BLaER1 treated with 17β-estradiol and CSF1 and Interleukin-3, amounts not matched to agents 10 nM and 100 nM (cell line): ENCODE results near the gene ZNF280D.

Experiments used
- H3K27ac ChIP-seq, 11 experiments: shearing (Covaris generic); formaldehyde crosslinking; 2 replicates each; pipeline ENCODE4 v1.8.1; 2022
- H3K27me3 ChIP-seq, 11 experiments: shearing (Covaris generic); formaldehyde crosslinking; 2 replicates each; pipeline ENCODE4 v1.8.1; 2022
- H3K36me3 ChIP-seq, 11 experiments: shearing (Covaris generic); formaldehyde crosslinking; 2 replicates each; pipeline ENCODE4 v1.8.1; 2022
- H3K4me1 ChIP-seq, 10 experiments: shearing (Covaris generic); formaldehyde crosslinking; 2 replicates each; pipeline ENCODE4 v1.8.1; 2022
- H3K4me2 ChIP-seq, 11 experiments: shearing (Covaris generic); formaldehyde crosslinking; 2 replicates each; pipeline ENCODE4 v1.8.1; 2022
- H3K4me3 ChIP-seq, 10 experiments: shearing (Covaris generic); formaldehyde crosslinking; 2 replicates each; pipeline ENCODE4 v1.8.1; 2022
- H3K9ac ChIP-seq, 11 experiments: shearing (Covaris generic); formaldehyde crosslinking; 2 replicates each; pipeline ENCODE4 v1.8.1; 2022
- H3K9me3 ChIP-seq, 11 experiments: shearing (Covaris generic); formaldehyde crosslinking; replicated peaks in 1 of 11; 2 replicates each; pipeline ENCODE4 v1.8.1; 2022
- H4K20me1 ChIP-seq, 11 experiments: shearing (Covaris generic); formaldehyde crosslinking; 2 replicates each; pipeline ENCODE4 v1.8.1; 2022
- Cebpa-rat ChIP-seq, 11 experiments: shearing (Covaris generic); IDR thresholded peaks; 2 replicates each; pipeline ENCODE4 v1.8.1; 2022

Gene ZNF280D

DNA sequence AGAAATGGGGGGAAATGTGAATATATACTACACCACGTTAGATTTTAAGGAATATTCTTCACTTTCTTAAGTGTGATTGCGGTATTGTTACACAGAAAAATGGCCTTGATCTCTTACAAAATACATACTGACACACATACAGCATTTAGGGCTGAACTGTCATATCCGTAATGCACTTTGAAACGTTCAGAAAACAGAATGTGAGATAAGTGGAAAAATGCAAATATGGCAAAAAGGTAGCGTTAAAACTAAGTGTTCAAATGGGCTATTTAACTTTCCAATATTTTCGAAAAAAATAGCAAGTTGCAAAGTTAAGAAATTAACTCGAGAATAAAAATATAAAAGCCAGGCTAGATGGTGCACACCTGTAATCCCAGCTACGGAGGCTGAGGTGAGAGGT is 1.8 kb downstream of the ZNF280D start:
- Histone ChIP-seq H3K27ac (no peak overlapping the region), H3K4me3 (peak overlapping the region in 8 of 10 experiments; percentile 56 to 75 (median 66); a peak in 12 of 20 replicates), H4K20me1 (no peaks in the 10 kb centered on the region; a peak in 1 of 22 replicates), H3K36me3 (peaks cover 0 to 11% (median 8%) of the 10 kb centered on the region in 11 experiments; a peak in 9 of 22 replicates), H3K4me2 (peak overlapping the region; percentile 76 to 92 (median 87)), H3K9ac (peak overlapping the region in 9 of 11 experiments; percentile 82 to 92 (median 90); a peak in 11 of 22 replicates), H3K9me3 (peaks cover 0 to 17% (median 12%) of the 10 kb centered on the region in 11 experiments; a peak in 18 of 22 replicates), H3K27me3 (no peaks in the 10 kb centered on the region; a peak in 1 of 22 replicates), H3K4me1 (peaks cover 13 to 47% (median 19%) of the 10 kb centered on the region in 10 experiments)
- no peak for TF ChIP-seq Cebpa-rat (IDR thresholded peaks at IDR 0.05)

DNA sequence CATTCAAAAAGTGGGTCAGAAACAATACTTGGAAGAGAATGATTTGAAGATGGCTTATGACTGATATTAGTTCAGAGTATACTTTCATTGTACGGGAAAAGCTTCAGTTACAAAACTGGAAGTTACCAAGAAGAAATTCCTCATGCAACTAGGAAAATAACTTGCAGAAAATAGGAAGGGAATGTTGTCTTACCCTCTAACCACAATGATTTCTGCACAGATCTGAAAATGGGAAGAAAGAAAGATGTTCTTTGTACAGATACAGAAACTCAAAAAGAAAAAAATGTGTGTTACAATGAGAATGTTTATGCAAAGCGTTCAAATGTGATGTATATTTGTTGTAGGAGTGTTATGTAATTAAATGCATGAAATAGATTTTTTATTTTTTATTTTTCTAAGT is 3.7 kb downstream of the ZNF280D start:
- Histone ChIP-seq H3K36me3 (peaks cover 0 to 15% (median 8%) of the 10 kb centered on the region in 11 experiments; a peak in 9 of 22 replicates), H3K4me3 (no peak overlapping the region), H3K4me1 (peaks cover 13 to 50% (median 19%) of the 10 kb centered on the region in 10 experiments), H3K9me3 (peaks cover 0 to 17% (median 12%) of the 10 kb centered on the region in 11 experiments; a peak in 18 of 22 replicates), H3K27ac (no peak overlapping the region), H3K4me2 (peak overlapping the region in 2 of 11 experiments; percentile 87 to 92; a peak in 4 of 22 replicates), H4K20me1 (no peaks in the 10 kb centered on the region; a peak in 1 of 22 replicates), H3K27me3 (no peaks in the 10 kb centered on the region; a peak in 1 of 22 replicates), H3K9ac (no peak overlapping the region)
- no peak for TF ChIP-seq Cebpa-rat (IDR thresholded peaks at IDR 0.05)

DNA sequence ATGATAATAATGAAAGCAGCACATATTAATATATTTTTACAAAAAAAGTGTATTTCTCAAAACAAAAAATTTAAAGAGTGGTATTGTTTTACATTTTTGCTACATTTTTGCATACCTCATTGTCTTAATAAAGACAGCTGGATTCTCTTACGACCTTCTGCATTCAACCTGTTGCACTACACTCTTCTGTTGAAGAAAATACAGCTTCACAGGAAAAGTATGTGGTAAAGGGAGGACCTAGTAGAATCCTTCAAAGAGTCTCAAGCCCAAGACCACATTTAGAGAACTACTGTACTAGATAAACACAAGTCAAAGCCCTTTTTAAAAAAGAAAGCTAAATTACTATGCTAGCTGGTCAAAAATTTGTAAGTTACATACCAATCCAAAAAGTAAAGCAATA is 7.9 kb downstream of the ZNF280D start:
- H4K20me1 ChIP-seq = no peaks in the 10 kb centered on the region; a peak in 1 of 22 replicates
- H3K36me3 ChIP-seq = peaks cover 0 to 25% (median 9%) of the 10 kb centered on the region in 11 experiments; a peak in 11 of 22 replicates

DNA sequence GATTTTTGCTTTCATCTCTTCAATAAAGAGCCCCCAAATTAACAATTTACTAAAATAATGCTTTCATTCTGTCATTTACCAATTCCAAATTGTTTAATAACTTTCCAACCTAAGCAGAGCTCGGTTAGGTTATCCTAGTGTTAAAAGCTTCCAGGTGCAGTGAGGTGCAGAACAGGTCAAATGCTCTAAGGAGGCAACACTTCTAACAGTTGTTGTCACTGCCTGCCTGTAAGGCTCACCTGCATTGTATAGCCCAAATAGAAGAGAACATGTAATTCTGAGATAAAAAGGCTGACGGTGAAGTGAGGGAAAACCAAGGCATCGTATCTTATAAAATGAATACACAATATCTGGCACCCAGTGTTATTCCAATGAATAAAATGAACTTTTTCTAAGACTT is 9.1 kb downstream of the ZNF280D start:
- Histone ChIP-seq H3K27me3 (no peaks in the 10 kb centered on the region), H3K36me3 (peaks cover 0 to 25% (median 9%) of the 10 kb centered on the region in 11 experiments; a peak in 11 of 22 replicates), H3K9ac (no peak overlapping the region), H3K4me1 (peaks cover 0 to 23% (median 0%) of the 10 kb centered on the region in 10 experiments; a peak in 6 of 20 replicates), H3K4me3 (no peak overlapping the region), H4K20me1 (no peaks in the 10 kb centered on the region; a peak in 1 of 22 replicates), H3K4me2 (no peak overlapping the region), H3K9me3 (peaks cover 0 to 16% (median 0%) of the 10 kb centered on the region in 11 experiments; a peak in 6 of 22 replicates), H3K27ac (no peak overlapping the region)
- no peak for TF ChIP-seq Cebpa-rat (IDR thresholded peaks at IDR 0.05)

More for the DNA sequence above, 7.9 kb downstream of the ZNF280D start:
- peaks cover 0 to 27% (median 0%) of the 10 kb centered on the region in 10 experiments; a peak in 7 of 20 replicates for H3K4me1 ChIP-seq
- H3K9me3 ChIP-seq = peaks cover 0 to 16% (median 0%) of the 10 kb centered on the region in 11 experiments; a peak in 6 of 22 replicates
- TF ChIP-seq Cebpa-rat (IDR thresholded peaks at IDR 0.05) = no peak
- H3K27ac ChIP-seq = no peak overlapping the region
- H3K4me2 ChIP-seq = no peak overlapping the region
- H3K27me3 ChIP-seq = no peaks in the 10 kb centered on the region
- H3K4me3 ChIP-seq = no peak overlapping the region
- H3K9ac ChIP-seq = no peak overlapping the region

DNA sequence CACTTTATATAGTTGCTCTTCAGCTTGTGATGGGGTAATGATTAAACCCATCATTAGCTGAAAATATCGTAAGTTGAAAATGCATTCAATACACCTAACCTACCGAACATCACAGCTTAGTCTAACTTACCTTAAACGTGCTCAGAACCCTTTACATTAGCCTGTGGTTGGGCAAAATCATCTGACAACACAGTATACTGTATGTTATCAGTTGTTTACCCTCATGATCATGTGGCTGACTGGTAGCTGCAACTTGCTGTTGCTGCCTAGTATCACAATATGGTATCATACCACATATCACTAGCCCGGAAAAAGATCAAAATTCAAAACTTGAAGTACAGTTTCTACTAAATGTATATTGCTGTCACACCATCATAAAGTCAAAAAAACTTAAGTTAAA is 9.5 kb downstream of the ZNF280D start:
- peaks cover 0 to 1% (median 0%) of the 10 kb centered on the region in 11 experiments; a peak in 1 of 22 replicates for H4K20me1 ChIP-seq
- peaks cover 0 to 16% (median 0%) of the 10 kb centered on the region in 11 experiments; a peak in 6 of 22 replicates for H3K9me3 ChIP-seq
- H3K36me3 ChIP-seq = peaks cover 0 to 25% (median 9%) of the 10 kb centered on the region in 11 experiments; a peak in 11 of 22 replicates
- H3K4me3 ChIP-seq = no peak overlapping the region
- TF ChIP-seq Cebpa-rat (IDR thresholded peaks at IDR 0.05) = no peak
- H3K4me2 ChIP-seq = no peak overlapping the region
- H3K9ac ChIP-seq = no peak overlapping the region
- H3K27ac ChIP-seq = no peak overlapping the region
- H3K27me3 ChIP-seq = no peaks in the 10 kb centered on the region
- H3K4me1 ChIP-seq = peaks cover 0 to 25% (median 0%) of the 10 kb centered on the region in 10 experiments; a peak in 6 of 20 replicates

DNA sequence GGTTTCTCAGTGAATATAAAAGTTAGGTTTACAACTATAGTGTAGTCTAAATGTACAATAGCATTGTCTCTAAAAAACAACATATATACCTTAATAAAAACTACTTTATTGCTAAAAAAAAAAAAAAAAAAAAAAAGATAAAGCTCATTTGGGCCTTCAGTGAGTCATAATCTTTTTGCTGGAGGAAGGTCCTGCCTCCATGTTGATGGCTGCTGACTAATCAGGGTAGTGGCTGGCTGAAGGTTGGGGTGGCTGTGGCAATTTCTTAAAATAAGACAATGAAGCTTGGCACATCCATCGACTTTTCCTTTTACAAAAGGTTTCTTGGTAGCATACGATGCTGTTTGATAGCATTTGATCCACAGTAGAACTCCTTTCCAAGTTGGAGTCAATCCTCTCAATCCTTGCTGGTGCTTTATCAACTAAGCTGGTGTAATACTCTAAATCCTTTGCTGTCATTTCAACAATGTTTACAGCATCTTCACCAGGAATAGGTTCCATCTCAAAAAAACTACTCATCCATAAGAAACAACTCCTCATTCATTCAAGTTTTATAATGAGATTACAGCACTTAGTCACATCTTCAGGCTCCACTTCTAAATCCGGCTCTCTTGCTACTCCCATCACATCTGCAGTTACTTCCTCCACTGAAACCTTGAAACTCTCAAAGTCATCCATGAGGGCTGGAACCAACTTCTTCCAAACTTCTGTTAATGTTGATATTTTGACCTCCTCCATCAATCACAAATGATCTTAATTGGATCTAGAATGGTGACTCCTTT is 13.3 kb downstream of the ZNF280D start:
- no peak for TF ChIP-seq Cebpa-rat (IDR thresholded peaks at IDR 0.05)
- peaks cover 0 to 7% (median 0%) of the 10 kb centered on the region in 11 experiments; a peak in 2 of 22 replicates for H4K20me1 ChIP-seq
- H3K36me3 ChIP-seq = peaks cover 0 to 18% (median 0%) of the 10 kb centered on the region in 11 experiments; a peak in 4 of 22 replicates
- H3K27ac ChIP-seq = no peak overlapping the region
- peaks cover 0 to 18% (median 0%) of the 10 kb centered on the region in 10 experiments; a peak in 3 of 20 replicates for H3K4me1 ChIP-seq
- no peaks in the 10 kb centered on the region for H3K27me3 ChIP-seq
- H3K9ac ChIP-seq = no peak overlapping the region
- peaks cover 0 to 16% (median 0%) of the 10 kb centered on the region in 11 experiments; a peak in 6 of 22 replicates for H3K9me3 ChIP-seq
- H3K4me2 ChIP-seq = no peak overlapping the region; a peak in 1 of 22 replicates
- no peak overlapping the region for H3K4me3 ChIP-seq

DNA sequence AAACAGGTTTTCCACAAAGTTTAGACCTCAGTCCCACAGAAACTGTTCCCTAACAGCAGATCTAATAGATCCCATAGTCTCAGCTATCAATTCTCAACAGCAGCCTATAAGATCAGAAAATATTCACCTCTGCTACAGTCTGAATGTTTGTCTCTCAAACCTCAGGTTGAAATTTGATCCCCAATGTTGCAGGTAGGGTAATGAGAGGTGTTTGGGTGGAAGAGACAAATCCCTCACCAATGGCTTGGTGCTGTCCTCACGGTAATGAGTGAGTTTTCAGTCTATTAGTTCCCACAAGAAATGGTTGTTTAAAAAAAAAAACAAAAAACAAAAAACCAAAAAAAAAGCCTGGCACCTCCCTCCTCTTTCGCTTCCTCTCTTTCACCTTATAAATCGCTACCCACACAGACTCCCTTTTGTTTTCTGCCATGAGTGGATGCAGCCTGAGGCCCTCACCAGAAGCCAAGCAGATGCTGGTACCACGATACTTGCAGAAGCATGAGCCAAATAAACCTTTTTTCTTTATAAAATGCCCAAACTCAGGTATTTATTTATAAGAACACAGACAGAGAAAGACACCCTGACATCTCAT is 14.2 kb downstream of the ZNF280D start:
- Histone ChIP-seq H3K9me3 (peaks cover 0 to 16% (median 0%) of the 10 kb centered on the region in 11 experiments; a peak in 6 of 22 replicates), H3K4me2 (no peak overlapping the region), H3K4me3 (no peak overlapping the region), H3K27me3 (no peaks in the 10 kb centered on the region), H3K27ac (no peak overlapping the region), H3K9ac (no peak overlapping the region), H3K36me3 (peaks cover 0 to 16% (median 0%) of the 10 kb centered on the region in 11 experiments; a peak in 4 of 22 replicates), H3K4me1 (peaks cover 0 to 18% (median 0%) of the 10 kb centered on the region in 10 experiments; a peak in 3 of 20 replicates), H4K20me1 (peaks cover 0 to 7% (median 0%) of the 10 kb centered on the region in 11 experiments; a peak in 4 of 22 replicates)
- TF ChIP-seq Cebpa-rat (IDR thresholded peaks at IDR 0.05) = no peak

DNA sequence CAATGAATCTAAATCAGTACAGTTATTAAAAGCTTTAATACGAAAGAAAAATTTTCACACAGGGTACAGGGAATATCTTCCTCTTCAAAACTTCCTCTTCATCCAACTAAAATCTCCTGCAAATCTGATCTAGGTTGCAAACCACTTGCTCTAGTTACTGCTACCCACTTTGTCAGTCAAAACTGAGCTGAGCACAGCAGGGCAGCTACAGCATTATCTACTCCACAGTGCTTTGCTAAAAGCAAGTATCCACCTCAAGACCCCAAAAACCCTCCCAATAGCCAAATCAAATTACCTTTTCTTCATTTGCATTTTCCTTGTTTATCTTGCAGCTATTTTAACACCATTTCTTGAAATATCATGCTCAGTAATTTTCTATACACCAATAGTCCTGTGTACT is 14.7 kb downstream of the ZNF280D start:
- Histone ChIP-seq H3K4me1 (peaks cover 0 to 18% (median 0%) of the 10 kb centered on the region in 10 experiments; a peak in 3 of 20 replicates), H3K4me3 (no peak overlapping the region), H3K36me3 (peaks cover 0 to 10% (median 0%) of the 10 kb centered on the region in 11 experiments; a peak in 2 of 22 replicates), H3K9me3 (peaks cover 0 to 16% (median 0%) of the 10 kb centered on the region in 11 experiments; a peak in 6 of 22 replicates), H3K27ac (no peak overlapping the region), H3K4me2 (no peak overlapping the region), H3K27me3 (no peaks in the 10 kb centered on the region), H3K9ac (no peak overlapping the region), H4K20me1 (peaks cover 0 to 7% (median 0%) of the 10 kb centered on the region in 11 experiments; a peak in 4 of 22 replicates)
- no peak for TF ChIP-seq Cebpa-rat (IDR thresholded peaks at IDR 0.05)
